ENCODE measurements around the gene E2F8.
A peak's percentile ranks its signal among the peaks of the same experiment; 100 is the strongest.

Gene E2F8

GRCh38 chr11:19220903-19221724 lies 19.6 kb downstream of the E2F8 start:
- DNase-seq (ENCODE audit: low spot score) = no peak

GRCh38 chr11:19218786-19219460 lies 21.8 kb downstream of the E2F8 start:
- DNase-seq (ENCODE audit: low spot score) = no peak

GRCh38 chr11:19218216-19218615 lies 22.5 kb downstream of the E2F8 start:
- DNase-seq (ENCODE audit: low spot score) = no peak

GRCh38 chr11:19216709-19217374 lies 23.9 kb downstream of the E2F8 start:
- no peak for DNase-seq (ENCODE audit: low spot score)

- DNase-seq (ENCODE audit: low spot score) = no peak
Measured at GRCh38 chr11:19216021-19216420, 24.7 kb downstream of the E2F8 start.

GRCh38 chr11:19209617-19210370 lies 31.0 kb downstream of the E2F8 start:
- DNase-seq (ENCODE audit: low spot score) = peak; percentile 43

- DNase-seq (ENCODE audit: low spot score) = no peak
Measured at GRCh38 chr11:19208959-19209546, 31.7 kb downstream of the E2F8 start.

- DNase-seq (ENCODE audit: low spot score) = no peak
Measured at GRCh38 chr11:19208181-19208580, 32.6 kb downstream of the E2F8 start.

GRCh38 chr11:19204836-19205235 lies 35.9 kb downstream of the E2F8 start:
- no peak for DNase-seq (ENCODE audit: low spot score)

- peak; percentile 32 for DNase-seq (ENCODE audit: low spot score)
Measured at GRCh38 chr11:19201737-19202605, 38.8 kb downstream of the E2F8 start, which contains the start of gene CSRP3. Gene CSRP3 (minus strand): TSS chr11:19201983. CDS start chr11:19192448, 9,535 bp downstream.

- peak; percentile 79 for DNase-seq (ENCODE audit: low spot score)
Measured at GRCh38 chr11:19200410-19201201, 40.1 kb downstream of the E2F8 start.

GRCh38 chr11:19199771-19200170 lies 41.0 kb downstream of the E2F8 start:
- no peak for DNase-seq (ENCODE audit: low spot score)

GRCh38 chr11:19199048-19199447 lies 41.7 kb downstream of the E2F8 start:
- no peak for DNase-seq (ENCODE audit: low spot score)

GRCh38 chr11:19196432-19196831 lies 44.3 kb downstream of the E2F8 start:
- DNase-seq (ENCODE audit: low spot score) = no peak

- DNase-seq (ENCODE audit: low spot score) = no peak
Measured at GRCh38 chr11:19194620-19195308, 46.0 kb downstream of the E2F8 start.

GRCh38 chr11:19193916-19194315 lies 46.8 kb downstream of the E2F8 start:
- no peak for DNase-seq (ENCODE audit: low spot score)

GRCh38 chr11:19191530-19192169 lies 49.1 kb downstream of the E2F8 start:
- DNase-seq (ENCODE audit: low spot score) = no peak

- no peak for DNase-seq (ENCODE audit: low spot score)
Measured at GRCh38 chr11:19187833-19188258, 52.9 kb downstream of the E2F8 start.

Data from GM03348 (cell line).